SK-N-MC (cell line): ENCODE measurements around the gene CCDC88C.

Experiments
- EZH2 ChIP-seq: fragments of 200-600 bp; sonication (generic); IDR thresholded peaks from one replicate; pipeline ENCODE4 v1.6.1; 2017; ENCODE audit warnings: antibody characterized with exemption
- POLR2AphosphoS5 ChIP-seq: IDR thresholded peaks from 2 replicates; pipeline ENCODE4 v1.6.1; 2012; ENCODE audit warnings: mild to moderate bottlenecking, low read depth, low read length, borderline replicate concordance

- TF ChIP-seq EZH2 (no peak), POLR2AphosphoS5 (no peak)
Measured at GRCh38 chr14:91376547-91377477, 40.8 kb downstream of the CCDC88C start.
